ENCODE results near the gene TRDMT1. TPM values are rescaled to one million over a fixed set of nuclear protein-coding genes. Genes with fewer than 3 reads are reported as not detected.

Gene TRDMT1
- total RNA-seq, 1 donor from 2014 or later: 14.3 TPM

DNA sequence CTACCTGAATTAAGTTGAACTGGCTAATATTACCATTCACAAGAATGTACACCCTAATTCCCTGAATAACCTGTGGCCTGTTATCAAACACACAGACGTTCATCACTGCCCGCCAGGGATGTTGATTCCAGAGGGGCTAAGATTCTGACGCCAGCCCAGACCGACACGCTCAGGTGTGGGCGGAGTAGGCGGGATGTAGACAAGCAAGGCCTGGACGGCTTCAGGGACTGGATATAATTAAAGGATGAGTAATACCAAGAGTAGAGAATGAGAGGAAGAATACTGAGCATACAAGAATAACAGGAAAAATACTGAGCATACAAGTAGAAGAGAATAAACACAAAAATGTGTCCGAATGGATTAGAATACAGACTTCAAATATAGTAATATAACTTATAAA lies 100.9 kb downstream of the TRDMT1 start:
- Mint-ChIP-seq H3K9me3 (ENCODE audit: low read depth) (peaks cover 10% of the 10 kb centered on the region), H3K36me3 (ENCODE audit: insufficient read depth) (peaks cover 5% of the 10 kb centered on the region), H3K4me1 (ENCODE audit: low read depth) (peaks cover 4% of the 10 kb centered on the region), H3K4me3 (ENCODE audit: low read depth) (no peak overlapping the region), H3K27me3 (no peaks in the 10 kb centered on the region), H3K27ac (no peak overlapping the region)
- TF ChIP-seq, protein P1, sequence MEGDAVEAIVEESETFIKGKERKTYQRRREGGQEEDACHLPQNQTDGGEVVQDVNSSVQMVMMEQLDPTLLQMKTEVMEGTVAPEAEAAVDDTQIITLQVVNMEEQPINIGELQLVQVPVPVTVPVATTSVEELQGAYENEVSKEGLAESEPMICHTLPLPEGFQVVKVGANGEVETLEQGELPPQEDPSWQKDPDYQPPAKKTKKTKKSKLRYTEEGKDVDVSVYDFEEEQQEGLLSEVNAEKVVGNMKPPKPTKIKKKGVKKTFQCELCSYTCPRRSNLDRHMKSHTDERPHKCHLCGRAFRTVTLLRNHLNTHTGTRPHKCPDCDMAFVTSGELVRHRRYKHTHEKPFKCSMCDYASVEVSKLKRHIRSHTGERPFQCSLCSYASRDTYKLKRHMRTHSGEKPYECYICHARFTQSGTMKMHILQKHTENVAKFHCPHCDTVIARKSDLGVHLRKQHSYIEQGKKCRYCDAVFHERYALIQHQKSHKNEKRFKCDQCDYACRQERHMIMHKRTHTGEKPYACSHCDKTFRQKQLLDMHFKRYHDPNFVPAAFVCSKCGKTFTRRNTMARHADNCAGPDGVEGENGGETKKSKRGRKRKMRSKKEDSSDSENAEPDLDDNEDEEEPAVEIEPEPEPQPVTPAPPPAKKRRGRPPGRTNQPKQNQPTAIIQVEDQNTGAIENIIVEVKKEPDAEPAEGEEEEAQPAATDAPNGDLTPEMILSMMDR (IDR thresholded peaks at IDR 0.05; ENCODE audit: unreplicated experiment): no peak
- no peak for DNase-seq (ENCODE audit: low spot score, unreplicated experiment)

DNA sequence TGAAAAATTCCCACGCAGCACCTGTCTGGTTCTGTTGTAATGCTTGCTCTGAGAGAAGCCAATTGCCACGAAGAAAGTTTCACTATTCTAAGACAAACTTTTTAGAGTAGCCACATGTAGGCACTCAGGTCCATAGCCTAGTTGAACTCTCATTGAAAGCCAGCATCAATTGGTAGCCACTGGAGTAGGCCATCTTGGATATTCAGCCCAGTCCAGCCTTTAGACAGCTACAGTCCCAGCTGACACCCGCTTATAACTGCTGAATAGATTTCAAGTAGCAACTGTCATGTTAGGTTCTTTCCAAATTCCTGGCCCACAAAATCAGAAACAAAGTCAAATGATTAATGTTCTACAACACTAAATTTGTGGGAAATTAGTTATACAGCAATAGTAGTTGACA lies 103.5 kb downstream of the TRDMT1 start:
- H3K9me3 Mint-ChIP-seq (ENCODE audit: low read depth): peaks cover 17% of the 10 kb centered on the region
- no peak overlapping the region for H3K27ac Mint-ChIP-seq
- peaks cover 4% of the 10 kb centered on the region for H3K4me1 Mint-ChIP-seq (ENCODE audit: low read depth)
- H3K4me3 Mint-ChIP-seq (ENCODE audit: low read depth): no peak overlapping the region
- no peak for DNase-seq (ENCODE audit: low spot score, unreplicated experiment)
- H3K36me3 Mint-ChIP-seq (ENCODE audit: insufficient read depth): peaks cover 8% of the 10 kb centered on the region
- H3K27me3 Mint-ChIP-seq: no peaks in the 10 kb centered on the region
- TF ChIP-seq, protein P1 (IDR thresholded peaks at IDR 0.05; ENCODE audit: unreplicated experiment): no peak

Other genes with a start within 250 kb of the TRDMT1 start
- gene CUBN, start 71.9 kb downstream of the TRDMT1 start, total RNA-seq: 0.98 and 1.5 TPM in 2 replicates
- gene VIM, start 26.6 kb upstream of the TRDMT1 start, total RNA-seq: 172 and 261 TPM in 2 replicates

Data from progenitor cell of endocrine pancreas (in vitro differentiated cells).